ENCODE data around the gene GBP3.

- no peak for TF ChIP-seq MAX (IDR thresholded peaks at IDR 0.05; ENCODE audit: low read depth)
- TF ChIP-seq CTCF (IDR thresholded peaks at IDR 0.05): no peak
- TF ChIP-seq RFX5 (IDR thresholded peaks at IDR 0.05; ENCODE audit: low read length): no peak
- no peak for TF ChIP-seq FOXM1 (IDR thresholded peaks at IDR 0.05; ENCODE audit: low read depth)
- no peak for TF ChIP-seq REST (IDR thresholded peaks at IDR 0.05; ENCODE audit: low read depth, low read length)
- TF ChIP-seq USF2 (IDR thresholded peaks at IDR 0.05; ENCODE audit: borderline replicate concordance, low read depth, low read length): no peak
- no peak for TF ChIP-seq USF1 (IDR thresholded peaks at IDR 0.05; ENCODE audit: borderline replicate concordance, low read depth)
- TF ChIP-seq POLR2AphosphoS5 (IDR thresholded peaks at IDR 0.05; ENCODE audit: low read depth, low read length): no peak
- no peak for TF ChIP-seq EZH2phosphoT487 (IDR thresholded peaks at IDR 0.05; ENCODE audit: borderline replicate concordance, low read depth)
- TF ChIP-seq YY1 (IDR thresholded peaks at IDR 0.05; ENCODE audit: low read depth): no peak
Measured at GRCh38 chr1:89063094-89063493, 40.4 kb upstream of the GBP3 start.

All from SK-N-SH (cell line).